ENCODE data around the gene C12orf57.
A peak's percentile ranks its signal among the peaks of the same experiment; 100 is the strongest.

C12orf57 gene

DNA sequence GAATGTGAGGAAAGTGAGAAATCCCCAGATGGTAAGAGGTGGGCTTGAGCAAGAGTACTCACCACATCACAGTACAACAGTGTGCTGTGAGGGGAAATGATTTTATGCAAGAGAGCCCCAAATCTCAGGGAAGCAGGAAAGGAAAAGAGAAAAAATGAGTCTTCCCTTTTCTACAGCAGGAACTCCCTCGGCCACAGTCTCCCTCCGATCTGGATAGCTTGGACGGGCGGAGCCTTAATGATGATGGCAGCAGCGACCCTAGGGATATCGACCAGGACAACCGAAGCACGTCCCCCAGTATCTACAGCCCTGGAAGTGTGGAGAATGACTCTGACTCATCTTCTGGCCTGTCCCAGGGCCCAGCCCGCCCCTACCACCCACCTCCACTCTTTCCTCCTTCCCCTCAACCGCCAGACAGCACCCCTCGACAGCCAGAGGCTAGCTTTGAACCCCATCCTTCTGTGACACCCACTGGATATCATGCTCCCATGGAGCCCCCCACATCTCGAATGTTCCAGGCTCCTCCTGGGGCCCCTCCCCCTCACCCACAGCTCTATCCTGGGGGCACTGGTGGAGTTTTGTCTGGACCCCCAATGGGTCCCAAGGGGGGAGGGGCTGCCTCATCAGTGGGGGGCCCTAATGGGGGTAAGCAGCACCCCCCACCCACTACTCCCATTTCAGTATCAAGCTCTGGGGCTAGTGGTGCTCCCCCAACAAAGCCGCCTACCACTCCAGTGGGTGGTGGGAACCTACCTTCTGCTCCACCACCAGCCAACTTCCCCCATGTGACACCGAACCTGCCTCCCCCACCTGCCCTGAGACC is 8.2 kb upstream of the C12orf57 start:
- peak; percentile 34 for DNase-seq (ENCODE audit: low read depth)
- H3K4me3 ChIP-seq (ENCODE audit: low read depth, low read length) = no peak overlapping the region

DNA sequence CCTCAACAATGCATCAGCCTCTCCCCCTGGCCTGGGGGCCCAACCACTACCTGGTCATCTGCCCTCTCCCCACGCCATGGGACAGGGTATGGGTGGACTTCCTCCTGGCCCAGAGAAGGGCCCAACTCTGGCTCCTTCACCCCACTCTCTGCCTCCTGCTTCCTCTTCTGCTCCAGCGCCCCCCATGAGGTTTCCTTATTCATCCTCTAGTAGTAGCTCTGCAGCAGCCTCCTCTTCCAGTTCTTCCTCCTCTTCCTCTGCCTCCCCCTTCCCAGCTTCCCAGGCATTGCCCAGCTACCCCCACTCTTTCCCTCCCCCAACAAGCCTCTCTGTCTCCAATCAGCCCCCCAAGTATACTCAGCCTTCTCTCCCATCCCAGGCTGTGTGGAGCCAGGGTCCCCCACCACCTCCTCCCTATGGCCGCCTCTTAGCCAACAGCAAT is 7.6 kb upstream of the C12orf57 start:
- DNase-seq (ENCODE audit: low read depth) = no peak
- H3K4me3 ChIP-seq (ENCODE audit: low read depth, low read length) = no peak overlapping the region

DNA sequence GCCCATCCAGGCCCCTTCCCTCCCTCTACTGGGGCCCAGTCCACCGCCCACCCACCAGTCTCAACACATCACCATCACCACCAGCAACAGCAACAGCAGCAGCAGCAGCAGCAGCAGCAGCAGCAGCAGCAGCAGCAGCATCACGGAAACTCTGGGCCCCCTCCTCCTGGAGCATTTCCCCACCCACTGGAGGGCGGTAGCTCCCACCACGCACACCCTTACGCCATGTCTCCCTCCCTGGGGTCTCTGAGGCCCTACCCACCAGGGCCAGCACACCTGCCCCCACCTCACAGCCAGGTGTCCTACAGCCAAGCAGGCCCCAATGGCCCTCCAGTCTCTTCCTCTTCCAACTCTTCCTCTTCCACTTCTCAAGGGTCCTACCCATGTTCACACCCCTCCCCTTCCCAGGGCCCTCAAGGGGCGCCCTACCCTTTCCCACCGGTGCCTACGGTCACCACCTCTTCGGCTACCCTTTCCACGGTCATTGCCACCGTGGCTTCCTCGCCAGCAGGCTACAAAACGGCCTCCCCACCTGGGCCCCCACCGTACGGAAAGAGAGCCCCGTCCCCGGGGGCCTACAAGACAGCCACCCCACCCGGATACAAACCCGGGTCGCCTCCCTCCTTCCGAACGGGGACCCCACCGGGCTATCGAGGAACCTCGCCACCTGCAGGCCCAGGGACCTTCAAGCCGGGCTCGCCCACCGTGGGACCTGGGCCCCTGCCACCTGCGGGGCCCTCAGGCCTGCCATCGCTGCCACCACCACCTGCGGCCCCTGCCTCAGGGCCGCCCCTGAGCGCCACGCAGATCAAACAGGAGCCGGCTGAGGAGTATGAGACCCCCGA is 7.0 kb upstream of the C12orf57 start:
- DNase-seq (ENCODE audit: low read depth) = no peak
- peak overlapping the region; percentile 59 for H3K4me3 ChIP-seq (ENCODE audit: low read depth, low read length)

DNA sequence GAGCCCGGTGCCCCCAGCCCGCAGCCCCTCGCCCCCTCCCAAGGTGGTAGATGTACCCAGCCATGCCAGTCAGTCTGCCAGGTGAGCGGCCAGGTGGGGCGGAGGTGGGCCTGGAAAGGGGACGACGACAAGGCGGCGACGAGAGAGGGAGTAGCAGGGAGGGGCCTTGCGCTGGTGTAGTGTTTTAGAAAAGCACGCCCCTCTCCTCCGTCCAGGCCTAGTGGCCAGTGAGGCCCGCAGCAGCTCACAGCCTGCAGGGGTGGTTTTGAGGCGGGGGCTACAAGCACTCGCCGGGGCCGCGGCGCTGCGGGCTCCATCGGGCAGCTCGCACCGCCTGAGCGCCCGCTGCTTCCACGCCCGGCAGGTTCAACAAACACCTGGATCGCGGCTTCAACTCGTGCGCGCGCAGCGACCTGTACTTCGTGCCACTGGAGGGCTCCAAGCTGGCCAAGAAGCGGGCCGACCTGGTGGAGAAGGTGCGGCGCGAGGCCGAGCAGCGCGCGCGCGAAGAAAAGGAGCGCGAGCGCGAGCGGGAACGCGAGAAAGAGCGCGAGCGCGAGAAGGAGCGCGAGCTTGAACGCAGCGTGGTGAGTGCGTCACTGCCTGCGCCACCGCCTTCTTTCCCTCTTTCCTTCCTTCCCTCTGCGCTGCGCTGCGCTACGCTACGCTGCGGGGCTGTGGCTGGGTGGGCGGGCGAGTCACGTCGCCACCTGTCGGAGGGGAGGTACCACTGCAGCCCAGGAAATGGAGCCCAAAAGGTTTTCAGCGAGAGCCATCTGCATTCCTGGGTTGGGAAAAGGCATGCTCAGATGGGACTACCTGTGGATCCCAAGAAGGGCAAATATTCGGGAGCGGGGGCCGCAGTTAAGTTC is 6.1 kb upstream of the C12orf57 start:
- peak; percentile 75 for DNase-seq (ENCODE audit: low read depth)
- H3K4me3 ChIP-seq (ENCODE audit: low read depth, low read length) = peak overlapping the region; percentile 59

DNA sequence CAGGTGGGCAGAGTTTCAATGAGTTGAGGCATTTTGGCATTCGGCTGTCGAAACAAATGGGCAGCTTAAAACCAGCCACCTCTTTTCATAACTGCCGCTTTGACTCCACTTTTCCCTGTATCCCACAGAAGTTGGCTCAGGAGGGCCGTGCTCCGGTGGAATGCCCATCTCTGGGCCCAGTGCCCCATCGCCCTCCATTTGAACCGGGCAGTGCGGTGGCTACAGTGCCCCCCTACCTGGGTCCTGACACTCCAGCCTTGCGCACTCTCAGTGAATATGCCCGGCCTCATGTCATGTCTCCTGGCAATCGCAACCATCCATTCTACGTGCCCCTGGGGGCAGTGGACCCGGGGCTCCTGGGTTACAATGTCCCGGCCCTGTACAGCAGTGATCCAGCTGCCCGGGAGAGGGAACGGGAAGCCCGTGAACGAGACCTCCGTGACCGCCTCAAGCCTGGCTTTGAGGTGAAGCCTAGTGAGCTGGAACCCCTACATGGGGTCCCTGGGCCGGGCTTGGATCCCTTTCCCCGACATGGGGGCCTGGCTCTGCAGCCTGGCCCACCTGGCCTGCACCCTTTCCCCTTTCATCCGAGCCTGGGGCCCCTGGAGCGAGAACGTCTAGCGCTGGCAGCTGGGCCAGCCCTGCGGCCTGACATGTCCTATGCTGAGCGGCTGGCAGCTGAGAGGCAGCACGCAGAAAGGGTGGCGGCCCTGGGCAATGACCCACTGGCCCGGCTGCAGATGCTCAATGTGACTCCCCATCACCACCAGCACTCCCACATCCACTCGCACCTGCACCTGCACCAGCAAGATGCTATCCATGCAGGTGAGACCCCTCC is 5.2 kb upstream of the C12orf57 start:
- peak overlapping the region; percentile 59 for H3K4me3 ChIP-seq (ENCODE audit: low read depth, low read length)
- DNase-seq (ENCODE audit: low read depth) = no peak

DNA sequence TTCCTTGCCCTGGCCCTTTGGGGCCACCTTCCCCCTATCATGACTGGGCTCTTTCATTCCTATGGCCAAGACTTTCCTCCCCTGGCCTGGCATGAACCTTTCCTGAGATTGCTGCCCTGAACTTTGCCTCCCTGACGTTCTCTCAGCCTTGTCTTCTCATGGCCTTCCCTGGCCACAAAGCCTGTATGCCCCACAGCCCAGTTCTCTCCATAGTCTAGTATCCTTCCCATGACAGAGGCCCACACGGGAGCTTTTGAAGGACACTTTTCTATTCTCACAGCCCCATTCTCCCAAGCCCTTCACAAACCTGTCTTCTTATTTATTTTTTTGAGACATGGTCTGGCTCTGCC is 4.7 kb upstream of the C12orf57 start:
- no peak overlapping the region for H3K4me3 ChIP-seq (ENCODE audit: low read depth, low read length)
- no peak for DNase-seq (ENCODE audit: low read depth)

DNA sequence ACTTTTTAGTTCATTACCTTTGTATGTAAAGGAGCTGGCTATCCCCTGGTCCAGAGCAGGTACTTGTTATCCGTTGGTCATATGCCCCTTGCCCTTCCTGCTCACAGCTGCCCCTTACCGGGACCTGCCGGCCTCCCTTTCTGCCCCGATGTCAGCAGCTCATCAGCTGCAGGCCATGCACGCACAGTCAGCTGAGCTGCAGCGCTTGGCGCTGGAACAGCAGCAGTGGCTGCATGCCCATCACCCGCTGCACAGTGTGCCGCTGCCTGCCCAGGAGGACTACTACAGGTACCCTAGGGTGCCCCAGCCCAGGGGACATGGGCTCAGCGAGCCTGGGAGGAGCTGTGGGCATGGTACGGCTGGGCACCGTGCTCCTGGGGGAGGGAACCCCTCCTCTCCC is 2.6 kb upstream of the C12orf57 start:
- DNase-seq (ENCODE audit: low read depth) = no peak
- H3K4me3 ChIP-seq (ENCODE audit: low read depth, low read length) = no peak overlapping the region

DNA sequence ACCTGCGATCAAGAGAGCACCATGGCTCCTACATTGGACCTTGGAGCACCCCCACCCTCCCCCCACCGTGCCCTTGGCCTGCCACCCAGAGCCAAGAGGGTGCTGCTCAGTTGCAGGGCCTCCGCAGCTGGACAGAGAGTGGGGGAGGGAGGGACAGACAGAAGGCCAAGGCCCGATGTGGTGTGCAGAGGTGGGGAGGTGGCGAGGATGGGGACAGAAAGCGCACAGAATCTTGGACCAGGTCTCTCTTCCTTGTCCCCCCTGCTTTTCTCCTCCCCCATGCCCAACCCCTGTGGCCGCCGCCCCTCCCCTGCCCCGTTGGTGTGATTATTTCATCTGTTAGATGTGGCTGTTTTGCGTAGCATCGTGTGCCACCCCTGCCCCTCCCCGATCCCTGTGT is 2.0 kb upstream of the C12orf57 start:
- H3K4me3 ChIP-seq (ENCODE audit: low read depth, low read length) = no peak overlapping the region
- no peak for DNase-seq (ENCODE audit: low read depth)

DNA sequence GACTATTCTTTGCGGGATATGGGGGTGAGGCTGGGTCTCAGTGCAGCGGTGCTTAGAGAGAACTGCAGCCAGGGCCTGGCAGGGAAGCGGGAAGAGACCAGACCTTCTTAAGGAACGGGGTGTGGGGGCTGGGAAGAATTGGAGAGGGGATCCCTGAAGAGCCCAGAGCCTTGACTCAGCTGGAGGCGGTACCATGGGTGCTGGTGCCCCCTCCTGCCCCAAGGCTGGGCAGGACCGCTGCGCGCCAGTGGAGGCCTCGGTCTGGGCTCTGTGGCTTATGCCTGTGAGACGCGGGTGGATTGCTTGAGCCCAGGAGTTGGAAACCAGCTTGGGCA is 1.5 kb upstream of the C12orf57 start:
- H3K4me3 ChIP-seq (ENCODE audit: low read depth, low read length) = no peak overlapping the region
- no peak for DNase-seq (ENCODE audit: low read depth)

DNA sequence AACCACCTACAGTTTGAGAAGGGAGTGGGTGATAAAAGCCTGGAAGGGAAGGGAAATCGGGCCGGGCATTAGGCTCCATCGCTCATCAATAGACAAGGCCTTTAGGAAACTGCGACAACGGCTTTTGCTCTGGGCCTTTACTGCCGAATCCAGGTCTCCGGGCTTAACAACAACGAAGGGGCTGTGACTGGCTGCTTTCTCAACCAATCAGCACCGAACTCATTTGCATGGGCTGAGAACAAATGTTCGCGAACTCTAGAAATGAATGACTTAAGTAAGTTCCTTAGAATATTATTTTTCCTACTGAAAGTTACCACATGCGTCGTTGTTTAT is 467 bp upstream of the C12orf57 start:
- DNase-seq (ENCODE audit: low read depth) = peak; percentile 77
- H3K4me3 ChIP-seq (ENCODE audit: low read depth, low read length) = peak overlapping the region; percentile 72

DNA sequence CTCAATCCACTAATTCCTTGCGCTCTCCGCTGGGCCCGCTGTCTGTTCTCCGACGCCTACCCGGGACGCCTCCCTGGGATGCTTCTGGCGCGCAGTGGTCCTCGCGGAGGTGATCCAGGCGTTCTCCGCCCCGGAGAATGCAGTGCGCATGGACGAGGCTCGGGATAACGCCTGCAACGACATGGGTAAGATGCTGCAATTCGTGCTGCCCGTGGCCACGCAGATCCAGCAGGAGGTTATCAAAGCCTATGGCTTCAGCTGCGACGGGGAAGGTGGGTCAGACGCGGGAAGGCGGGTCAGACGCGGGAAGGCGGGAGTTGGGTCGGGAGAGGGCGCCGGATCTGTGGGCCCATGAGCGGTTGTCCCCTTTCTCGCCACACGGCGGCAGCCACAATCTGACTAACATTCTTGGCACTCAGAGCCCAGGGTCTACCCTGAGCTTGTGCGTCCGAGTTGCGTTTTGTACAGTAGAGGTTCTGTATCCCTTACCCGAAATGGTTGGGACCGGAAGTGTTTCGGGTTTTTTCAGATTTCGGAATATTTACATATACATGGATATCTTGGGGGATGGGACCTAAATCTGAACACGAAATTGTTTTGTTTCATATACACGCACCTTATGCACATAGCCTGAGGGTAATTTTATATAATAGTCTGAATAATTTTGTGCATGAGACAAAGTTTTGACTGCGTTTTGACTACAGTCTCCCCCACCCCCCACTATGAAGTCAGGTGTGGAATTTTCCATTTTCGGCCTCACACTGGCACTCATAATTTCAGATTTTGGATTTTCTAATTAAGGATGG is 762 bp downstream of the C12orf57 start:
- H3K4me3 ChIP-seq (ENCODE audit: low read depth, low read length) = peak overlapping the region; percentile 72

DNA sequence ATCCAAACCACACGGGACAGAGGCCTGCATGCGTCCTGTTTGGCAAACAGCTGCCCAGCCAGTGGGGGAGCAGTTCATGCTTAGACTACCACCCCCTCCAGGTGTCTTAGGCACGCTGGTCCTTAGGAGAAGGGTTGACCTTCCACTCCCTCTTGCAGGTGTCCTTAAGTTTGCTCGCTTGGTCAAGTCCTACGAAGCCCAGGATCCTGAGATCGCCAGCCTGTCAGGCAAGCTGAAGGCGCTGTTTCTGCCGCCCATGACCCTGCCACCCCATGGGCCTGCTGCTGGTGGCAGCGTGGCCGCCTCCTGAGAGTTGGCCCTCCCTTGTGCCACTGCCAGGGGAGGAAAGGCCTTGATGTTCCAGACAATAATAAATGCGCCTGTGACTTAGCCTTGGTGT is 1.8 kb downstream of the C12orf57 start:
- no peak overlapping the region for H3K4me3 ChIP-seq (ENCODE audit: low read depth, low read length)

More for the DNA sequence above, 762 bp downstream of the C12orf57 start:
- DNase-seq (ENCODE audit: low read depth) = peak; percentile 70

DNA sequence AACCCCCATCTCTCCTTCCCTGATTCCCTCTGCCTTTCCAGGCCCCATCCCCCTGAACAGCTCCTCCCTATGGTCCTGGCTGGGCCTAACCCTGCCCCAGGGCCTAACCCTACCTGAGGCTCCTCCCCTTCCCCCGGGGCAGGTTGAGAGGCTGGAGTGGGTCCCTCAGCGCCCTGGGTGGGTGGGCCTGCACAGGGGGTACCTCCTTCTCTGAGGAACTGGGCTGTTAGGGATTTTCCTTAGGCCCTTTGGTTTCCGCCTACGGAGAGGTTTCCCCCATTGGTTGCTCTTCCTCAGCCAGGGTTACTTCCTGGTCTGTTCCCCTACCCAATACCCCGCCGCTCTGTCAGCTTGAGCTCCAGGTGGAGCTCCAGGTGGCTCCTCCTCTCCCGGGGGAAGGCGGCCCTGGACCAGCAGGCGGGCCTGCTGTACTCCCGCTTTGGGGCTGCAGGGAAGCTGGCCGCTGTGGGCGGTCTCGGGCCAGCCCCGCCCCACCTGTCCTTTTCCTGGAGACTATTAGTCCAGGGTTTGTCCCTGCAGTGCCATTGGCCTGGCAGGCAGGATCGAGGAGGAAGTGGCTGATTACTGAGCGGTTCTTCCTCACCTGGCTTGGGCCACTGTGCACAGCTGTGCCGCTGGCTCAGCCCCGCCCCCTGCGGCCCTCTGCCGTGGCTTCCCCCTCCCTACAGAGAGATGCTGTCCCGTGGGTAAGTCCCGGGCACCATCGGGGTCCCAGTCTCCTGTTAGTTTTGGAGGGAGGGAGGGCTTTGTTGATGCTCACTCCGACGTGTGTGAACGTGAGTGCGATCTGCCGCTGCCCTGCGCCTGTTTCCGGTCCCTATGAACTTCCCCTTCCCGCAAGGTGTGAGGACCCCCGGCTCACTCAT is 2.5 kb downstream of the C12orf57 start:
- no peak for DNase-seq (ENCODE audit: low read depth)
- H3K4me3 ChIP-seq (ENCODE audit: low read depth, low read length) = no peak overlapping the region

More for the DNA sequence above, 1.8 kb downstream of the C12orf57 start:
- no peak for DNase-seq (ENCODE audit: low read depth)

DNA sequence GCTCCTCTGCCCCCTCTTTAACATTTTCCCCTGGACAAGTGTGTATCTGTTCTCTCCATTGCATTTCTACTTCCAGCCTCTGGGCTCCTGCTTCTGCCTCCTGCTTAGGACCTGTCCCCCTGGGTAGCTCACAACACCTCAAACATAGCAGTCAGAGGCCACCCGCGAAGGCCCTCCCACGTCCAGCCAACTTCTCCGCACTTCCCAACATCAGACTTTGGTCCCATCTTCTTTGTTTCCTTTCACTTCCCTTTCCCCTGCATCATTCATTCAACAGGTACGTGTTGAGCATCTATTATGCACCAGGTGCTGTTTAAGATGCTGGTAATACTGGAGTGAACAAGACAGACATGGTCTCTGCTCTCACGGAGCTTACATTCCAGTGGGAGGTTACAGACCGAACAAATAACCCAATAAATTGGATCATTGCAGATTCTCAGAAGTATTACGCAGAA is 3.1 kb downstream of the C12orf57 start:
- no peak for DNase-seq (ENCODE audit: low read depth)
- no peak overlapping the region for H3K4me3 ChIP-seq (ENCODE audit: low read depth, low read length)

DNA sequence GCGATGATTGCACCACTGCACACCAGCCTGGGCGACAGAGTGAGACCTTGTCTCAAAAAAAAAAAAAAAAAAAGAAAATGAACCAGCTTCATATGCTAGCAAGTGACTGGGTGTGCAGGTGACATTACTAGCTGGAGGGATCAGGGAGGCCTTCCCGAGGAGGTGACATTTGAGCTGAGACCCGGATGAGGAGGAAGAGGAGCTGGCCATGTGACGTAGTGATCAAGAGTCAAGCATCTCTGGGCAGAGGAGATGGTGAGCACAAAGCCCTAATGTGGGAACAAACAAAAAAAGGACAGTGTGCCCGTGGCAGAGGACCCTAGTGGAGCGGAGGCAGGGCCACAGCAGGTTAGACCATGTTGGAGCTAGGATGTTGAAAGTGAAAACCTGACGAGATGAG is 3.8 kb downstream of the C12orf57 start:
- no peak for DNase-seq (ENCODE audit: low read depth)
- H3K4me3 ChIP-seq (ENCODE audit: low read depth, low read length) = no peak overlapping the region

DNA sequence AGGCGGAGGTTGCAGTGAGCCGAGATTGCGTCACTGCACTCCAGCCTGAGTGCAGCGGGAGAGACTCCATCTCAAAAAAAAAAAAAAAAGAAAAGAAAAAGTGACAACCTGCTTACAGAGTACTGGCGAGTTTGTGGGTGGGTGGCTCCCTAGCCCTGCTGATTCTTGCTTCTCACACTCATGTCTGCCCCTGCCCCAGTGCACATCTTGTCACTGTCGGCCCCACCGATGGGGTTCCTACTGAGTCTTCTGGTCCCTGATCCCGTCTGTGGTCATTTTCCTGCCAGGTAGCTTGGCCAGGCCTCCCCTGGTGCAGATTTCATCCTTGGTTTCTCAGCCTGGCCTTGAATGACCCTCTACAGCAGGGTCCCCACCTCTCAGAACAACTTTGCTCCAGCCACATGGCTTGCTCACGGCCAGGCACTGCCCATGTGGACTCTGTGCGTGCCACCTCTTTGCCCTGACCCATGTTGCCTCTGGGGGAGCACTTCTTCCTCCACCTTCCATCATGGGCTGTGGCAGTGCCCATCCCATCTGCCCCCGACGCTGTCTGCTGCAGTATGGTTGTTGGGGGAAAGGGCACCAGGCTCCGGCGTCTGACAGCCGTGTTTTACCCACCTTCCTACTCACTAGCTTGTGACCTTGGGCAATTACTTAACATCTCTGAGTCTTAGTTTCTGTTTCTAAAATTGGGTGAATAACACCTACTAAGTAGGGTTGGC is 5.2 kb downstream of the C12orf57 start:
- DNase-seq (ENCODE audit: low read depth) = no peak
- no peak overlapping the region for H3K4me3 ChIP-seq (ENCODE audit: low read depth, low read length)

DNA sequence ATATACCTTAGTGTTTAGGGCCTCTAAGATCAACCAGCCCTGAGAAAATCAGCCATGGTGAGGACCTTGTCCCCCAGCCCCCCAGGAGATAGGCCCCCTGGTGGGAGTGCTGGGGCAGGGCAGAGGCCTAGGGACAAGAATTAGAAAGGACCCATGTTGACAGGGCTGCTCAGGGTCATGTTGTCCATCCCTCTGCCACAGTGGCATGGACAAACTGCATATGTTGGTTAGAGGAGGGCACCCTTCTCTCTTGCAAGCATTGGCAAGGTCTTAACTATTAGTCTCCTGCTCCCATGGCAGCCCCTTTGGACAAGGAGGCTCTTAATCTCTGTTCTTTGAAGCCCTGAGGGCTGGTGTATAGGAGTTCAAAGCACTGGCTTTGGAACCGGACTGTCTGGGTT is 6.6 kb downstream of the C12orf57 start:
- H3K4me3 ChIP-seq (ENCODE audit: low read depth, low read length) = no peak overlapping the region

More for the DNA sequence above, 6.6 kb downstream of the C12orf57 start:
- no peak for DNase-seq (ENCODE audit: low read depth)

Data from skeletal muscle cell (primary cell).